PC-9 (cell line): ENCODE measurements around the gene STAG1. TPM values are rescaled to one million over a fixed set of nuclear protein-coding genes. Genes with fewer than 3 reads are reported as not detected.

Experiments
- BruUV-seq: library from RNA; stranded (reverse); fragments of 400-500 nt; replicated peaks from 2 replicates; lab custom pipeline; 2021; lab: Mats Ljungman, UMichigan
- CTCF ChIA-PET: fragments of 300-600 bp; sonication (Branson Sonifier 250); formaldehyde crosslinking; loops from one replicate; lab custom pipeline; 2022; ENCODE audit warnings: antibody characterized with exemption; lab: Charles Lee
- POLR2A ChIA-PET: fragments of 300-600 bp; sonication (Branson Sonifier 250); formaldehyde crosslinking; loops from one replicate; lab custom pipeline; 2022; ENCODE audit warnings: antibody characterized with exemption; ENCODE audit not compliant: unreplicated experiment; lab: Charles Lee
- DNase-seq, 2 experiments: peaks; one replicate each; pipeline versions ENCODE4 v3.0.0 to v3.0.0-alpha.2; 2015 to 2022; ENCODE audit warnings: mixed read lengths in 1 of 2
- H2AFZ ChIP-seq: fragments of 200-600 bp; sonication (generic); 2 replicates; pipeline ENCODE4 v1.8.1; 2017; ENCODE audit warnings: antibody characterized with exemption
- H3F3A ChIP-seq: fragments of 200-600 bp; sonication (generic); 2 replicates; pipeline ENCODE4 v1.8.1; 2017; ENCODE audit warnings: antibody characterized with exemption, mild to moderate bottlenecking, low read depth; ENCODE audit not compliant: insufficient read depth
- H3K27ac ChIP-seq: fragments of 200-600 bp; sonication (generic); 2 replicates; pipeline ENCODE4 v1.6.1; 2016; ENCODE audit warnings: mixed run types
- H3K27me3 ChIP-seq: fragments of 200-600 bp; sonication (generic); 2 replicates; pipeline ENCODE4 v1.6.1; 2016; ENCODE audit warnings: low read depth, mixed run types; ENCODE audit not compliant: insufficient read depth
- H3K36me3 ChIP-seq: fragments of 200-600 bp; sonication (generic); 2 replicates; pipeline ENCODE4 v1.6.1; 2016; ENCODE audit warnings: low read depth, mixed run types
- H3K4me1 ChIP-seq: fragments of 200-600 bp; sonication (generic); replicated peaks from 2 replicates; pipeline ENCODE4 v1.6.1; 2016; ENCODE audit warnings: mixed run types; ENCODE audit not compliant: insufficient read depth
- H3K4me2 ChIP-seq: fragments of 200-600 bp; sonication (generic); 2 replicates; pipeline ENCODE4 v1.6.1; 2017; ENCODE audit warnings: mixed run types
- H3K4me3 ChIP-seq: fragments of 200-600 bp; sonication (generic); 2 replicates; pipeline ENCODE4 v1.6.1; 2016; ENCODE audit warnings: mixed run types
- H3K79me2 ChIP-seq: fragments of 200-600 bp; sonication (generic); 2 replicates; pipeline ENCODE4 v1.6.1; 2017; ENCODE audit warnings: low read depth, mixed run types
- H3K9me2 ChIP-seq: fragments of 200-600 bp; sonication (generic); 2 replicates; pipeline ENCODE4 v1.8.1; 2017; ENCODE audit warnings: mild to moderate bottlenecking; ENCODE audit not compliant: insufficient read depth
- H3K9me3 ChIP-seq: fragments of 200-600 bp; sonication (generic); 2 replicates; pipeline ENCODE4 v1.8.1; 2016; ENCODE audit warnings: low read depth; ENCODE audit not compliant: insufficient read depth
- H4K20me1 ChIP-seq: fragments of 200-600 bp; sonication (generic); 2 replicates; pipeline ENCODE4 v1.8.1; 2017; ENCODE audit not compliant: insufficient read depth
- EZH2 ChIP-seq: fragments of 200-600 bp; sonication (generic); IDR thresholded peaks from 2 replicates; pipeline ENCODE4 v1.8.0; 2017; ENCODE audit warnings: antibody characterized with exemption, low read depth
- intact Hi-C: fragments of 100-400 bp; cut with micrococcal nuclease; formaldehyde crosslinking; loops from one replicate; pipeline ENCODE4 v1.10.0; 2022; ENCODE audit not compliant: unreplicated experiment
- total RNA-seq: library from RNA; stranded (reverse); gene quantifications from 2 replicates; pipeline ENCODE4 v1.2.3, GENCODE V29; 2021
- TF ChIP-seq, protein P1 (sequence below): fragments of 200-600 bp; sonication (generic); conservative IDR thresholded peaks from 2 replicates; pipeline ENCODE4 v1.6.1; 2017; ENCODE audit warnings: mixed run types, antibody characterized with exemption, mild to moderate bottlenecking, moderate library complexity

STAG1 gene
- total RNA-seq, 1 experiment from 2014 or later = 39.3 TPM

GRCh38 chr3:136463170-136463569, 289.0 kb downstream of the STAG1 start:
- H3K4me1 ChIP-seq = no peaks in the 10 kb centered on the region
- TF ChIP-seq, protein P1, sequence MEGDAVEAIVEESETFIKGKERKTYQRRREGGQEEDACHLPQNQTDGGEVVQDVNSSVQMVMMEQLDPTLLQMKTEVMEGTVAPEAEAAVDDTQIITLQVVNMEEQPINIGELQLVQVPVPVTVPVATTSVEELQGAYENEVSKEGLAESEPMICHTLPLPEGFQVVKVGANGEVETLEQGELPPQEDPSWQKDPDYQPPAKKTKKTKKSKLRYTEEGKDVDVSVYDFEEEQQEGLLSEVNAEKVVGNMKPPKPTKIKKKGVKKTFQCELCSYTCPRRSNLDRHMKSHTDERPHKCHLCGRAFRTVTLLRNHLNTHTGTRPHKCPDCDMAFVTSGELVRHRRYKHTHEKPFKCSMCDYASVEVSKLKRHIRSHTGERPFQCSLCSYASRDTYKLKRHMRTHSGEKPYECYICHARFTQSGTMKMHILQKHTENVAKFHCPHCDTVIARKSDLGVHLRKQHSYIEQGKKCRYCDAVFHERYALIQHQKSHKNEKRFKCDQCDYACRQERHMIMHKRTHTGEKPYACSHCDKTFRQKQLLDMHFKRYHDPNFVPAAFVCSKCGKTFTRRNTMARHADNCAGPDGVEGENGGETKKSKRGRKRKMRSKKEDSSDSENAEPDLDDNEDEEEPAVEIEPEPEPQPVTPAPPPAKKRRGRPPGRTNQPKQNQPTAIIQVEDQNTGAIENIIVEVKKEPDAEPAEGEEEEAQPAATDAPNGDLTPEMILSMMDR = no peak
- TF ChIP-seq EZH2 = no peak
- no peaks in the 10 kb centered on the region for H3K79me2 ChIP-seq
- no TSS peak for BruUV-seq
- no peaks in the 10 kb centered on the region for H3F3A ChIP-seq
- no peaks in the 10 kb centered on the region for H4K20me1 ChIP-seq
- peaks cover 6% of the 10 kb centered on the region for H3K36me3 ChIP-seq
- no peaks in the 10 kb centered on the region for H3K9me2 ChIP-seq
- no peak overlapping the region for H3K4me2 ChIP-seq
- H3K4me3 ChIP-seq = no peak overlapping the region
- no peak overlapping the region for H3K27ac ChIP-seq
- intact Hi-C loops = no loop called here
- no peaks in the 10 kb centered on the region for H3K27me3 ChIP-seq
- H2AFZ ChIP-seq = no peak overlapping the region
- no peak for DNase-seq
- peaks cover 3% of the 10 kb centered on the region; the same call in 1 of the 2 replicates for H3K9me3 ChIP-seq
- POLR2A ChIA-PET = no interaction called here
- CTCF ChIA-PET = no interaction called here

DNA sequence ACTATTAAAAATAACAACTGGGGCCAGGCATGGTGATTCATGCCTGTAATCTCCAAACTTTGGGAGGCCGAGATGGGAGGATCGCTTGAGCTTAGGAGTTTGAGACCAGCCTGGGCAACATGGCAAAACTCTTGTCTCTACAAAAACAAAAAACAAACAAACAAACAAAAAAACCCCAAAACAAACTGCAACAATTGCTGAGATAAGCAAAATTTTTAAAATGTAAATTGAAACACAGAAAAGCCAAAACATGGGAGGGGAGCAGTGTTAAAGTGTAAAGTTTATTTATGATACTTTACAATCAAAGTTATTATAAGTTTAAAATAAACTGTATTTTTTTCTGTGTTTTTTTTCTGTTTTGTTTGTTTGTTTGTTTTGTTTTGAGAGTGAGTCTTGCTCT, 294.4 kb downstream of the STAG1 start:
- H3K9me2 ChIP-seq = no peaks in the 10 kb centered on the region
- no peak for TF ChIP-seq EZH2
- TF ChIP-seq, protein P1 = no peak
- DNase-seq = no peak
- H4K20me1 ChIP-seq = no peaks in the 10 kb centered on the region
- H3K9me3 ChIP-seq = peaks cover 14% of the 10 kb centered on the region
- intact Hi-C loops = no loop called here
- H3K4me2 ChIP-seq = no peak overlapping the region
- CTCF ChIA-PET = no interaction called here
- H3K27me3 ChIP-seq = no peaks in the 10 kb centered on the region
- H3K36me3 ChIP-seq = peaks cover 17% of the 10 kb centered on the region
- H3K27ac ChIP-seq = no peak overlapping the region
- POLR2A ChIA-PET = no interaction called here
- H3K4me1 ChIP-seq = no peaks in the 10 kb centered on the region
- no TSS peak for BruUV-seq
- no peaks in the 10 kb centered on the region for H3F3A ChIP-seq
- H3K4me3 ChIP-seq = no peak overlapping the region
- H2AFZ ChIP-seq = no peak overlapping the region
- no peaks in the 10 kb centered on the region for H3K79me2 ChIP-seq

DNA sequence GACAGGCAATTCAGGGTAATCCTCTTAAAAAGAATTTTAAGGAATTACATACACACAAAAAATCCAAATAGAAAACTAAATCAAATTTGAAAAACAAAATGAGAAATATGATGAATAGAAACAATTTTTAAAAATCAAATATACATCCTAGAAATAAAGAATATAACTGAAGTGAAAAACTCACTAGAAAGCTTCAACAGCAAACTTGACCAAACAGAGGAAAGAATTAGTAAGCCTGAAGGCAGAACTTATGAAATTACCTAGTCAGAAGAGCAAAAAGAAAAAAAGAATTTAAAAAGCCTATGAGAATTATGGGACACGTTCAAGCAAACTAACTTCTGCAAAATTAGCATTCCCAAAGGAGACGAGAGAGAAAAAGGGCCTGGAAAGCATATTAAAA, 296.0 kb downstream of the STAG1 start:
- H4K20me1 ChIP-seq = no peaks in the 10 kb centered on the region
- CTCF ChIA-PET = no interaction called here
- intact Hi-C loops = no loop called here

More for the DNA sequence above, 296.0 kb downstream of the STAG1 start:
- Histone ChIP-seq H3K36me3 (peaks cover 16% of the 10 kb centered on the region), H3K27me3 (no peaks in the 10 kb centered on the region), H3K4me2 (no peak overlapping the region), H3K9me3 (peaks cover 14% of the 10 kb centered on the region), H3K27ac (no peak overlapping the region), H3K9me2 (no peaks in the 10 kb centered on the region), H3K79me2 (no peaks in the 10 kb centered on the region), H3K4me3 (no peak overlapping the region), H3K4me1 (no peaks in the 10 kb centered on the region), H2AFZ (no peak overlapping the region), H3F3A (no peaks in the 10 kb centered on the region)
- POLR2A ChIA-PET = interaction anchor here (0.5 kb wide), 1 partner anchor 259 kb away, joined by 6 read pairs; no protein-coding TSS in a partner anchor
- DNase-seq = no peak
- TF ChIP-seq, protein P1 = no peak
- TF ChIP-seq EZH2 = no peak
- no TSS peak for BruUV-seq
